Astrocyte (in vitro differentiated cells and primary cell): ENCODE results near the gene GLRA3.

Experiments used
- CTCF ChIP-seq: IDR thresholded peaks from 2 replicates; pipeline ENCODE4 v1.5.1; 2011; ENCODE audit warnings: low read depth, mild to moderate bottlenecking, inconsistent platforms, low read length, moderate library complexity; ENCODE audit not compliant: insufficient read depth
- EZH2 ChIP-seq: IDR thresholded peaks from 2 replicates; pipeline ENCODE4 v1.6.1; 2012; ENCODE audit warnings: mild to moderate bottlenecking, low read length, inconsistent platforms; ENCODE audit not compliant: insufficient read depth

GRCh38 chr4:174859904-174860303, 30.9 kb upstream of the GLRA3 start:
- TF ChIP-seq CTCF (no peak), EZH2 (no peak)
